ENCODE results near the gene REEP1. TPM values are rescaled to one million over a fixed set of nuclear protein-coding genes. Genes with fewer than 3 reads are reported as not detected.
A peak's percentile ranks its signal among the peaks of the same experiment; 100 is the strongest.

REEP1 gene
- total and polyA plus RNA-seq, 2 of the 13 experiments (the other 11 are each of a cell fraction or from before 2014, with no cell fraction given), result 0.27 TPM; not detected in 1

DNA sequence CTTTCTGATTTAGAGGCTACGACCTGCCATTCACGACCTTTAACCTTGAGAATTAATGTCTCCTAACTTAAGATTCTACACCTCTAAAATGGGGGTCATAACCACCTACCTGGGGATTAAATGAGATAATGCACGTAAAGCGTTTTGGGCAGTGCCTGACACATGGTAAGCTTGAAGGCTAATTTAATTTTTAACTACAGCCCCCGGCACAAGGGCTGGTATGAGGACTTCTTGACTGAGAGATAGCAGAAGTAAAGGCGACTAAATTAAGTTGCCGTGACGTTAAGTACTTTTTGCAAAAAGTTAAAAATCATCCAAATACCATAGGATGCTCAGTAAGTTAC is 137.6 kb downstream of the REEP1 start (continued):
- TF ChIP-seq ZNF142 (CRISPR knock-in tag; IDR thresholded peaks at IDR 0.05) (0 out of 2 replicates have a peak, but pooled peaks have one; percentile 25), BRCA1 (CRISPR knock-in tag; IDR thresholded peaks at IDR 0.05) (peak; percentile 27; the same call in 1 of the 2 replicates), RCOR2 (CRISPR knock-in tag; IDR thresholded peaks at IDR 0.05) (no peak; the same call in 1 of the 2 replicates), UBTF (CRISPR knock-in tag; IDR thresholded peaks at IDR 0.05) (no peak), THAP11 (CRISPR knock-in tag; IDR thresholded peaks at IDR 0.05) (no peak)
- TF ChIP-seq, protein P1, sequence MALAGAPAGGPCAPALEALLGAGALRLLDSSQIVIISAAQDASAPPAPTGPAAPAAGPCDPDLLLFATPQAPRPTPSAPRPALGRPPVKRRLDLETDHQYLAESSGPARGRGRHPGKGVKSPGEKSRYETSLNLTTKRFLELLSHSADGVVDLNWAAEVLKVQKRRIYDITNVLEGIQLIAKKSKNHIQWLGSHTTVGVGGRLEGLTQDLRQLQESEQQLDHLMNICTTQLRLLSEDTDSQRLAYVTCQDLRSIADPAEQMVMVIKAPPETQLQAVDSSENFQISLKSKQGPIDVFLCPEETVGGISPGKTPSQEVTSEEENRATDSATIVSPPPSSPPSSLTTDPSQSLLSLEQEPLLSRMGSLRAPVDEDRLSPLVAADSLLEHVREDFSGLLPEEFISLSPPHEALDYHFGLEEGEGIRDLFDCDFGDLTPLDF (CRISPR knock-in tag; IDR thresholded peaks at IDR 0.05), result peak; percentile 34; the same call in 1 of the 2 replicates
